ENCODE measurements around the gene INPP4B.

The INPP4B gene

GRCh38 chr4:142271832-142272231, 574.3 kb downstream of the INPP4B start:
- no peak for DNase-seq

- DNase-seq: no peak
Observed at GRCh38 chr4:142267101-142267500, 579.0 kb downstream of the INPP4B start.

GRCh38 chr4:142265946-142266345, 580.2 kb downstream of the INPP4B start:
- no peak for DNase-seq

GRCh38 chr4:142265536-142265935, 580.6 kb downstream of the INPP4B start:
- peak; percentile 20 for DNase-seq

GRCh38 chr4:142264961-142265360, 581.1 kb downstream of the INPP4B start:
- no peak for DNase-seq

- DNase-seq: no peak
Observed at GRCh38 chr4:142262956-142263355, 583.1 kb downstream of the INPP4B start.

GRCh38 chr4:142248946-142249345, 597.2 kb downstream of the INPP4B start:
- DNase-seq: no peak

- no peak for DNase-seq
Observed at GRCh38 chr4:142243255-142243654, 602.8 kb downstream of the INPP4B start.

- no peak for DNase-seq
Observed at GRCh38 chr4:142242156-142242555, 603.9 kb downstream of the INPP4B start.

GRCh38 chr4:142238589-142238988, 607.5 kb downstream of the INPP4B start:
- DNase-seq: no peak

GRCh38 chr4:142236268-142236667, 609.8 kb downstream of the INPP4B start:
- no peak for DNase-seq

- no peak for DNase-seq
Observed at GRCh38 chr4:142231787-142232186, 614.3 kb downstream of the INPP4B start.

GRCh38 chr4:142230991-142231390, 615.1 kb downstream of the INPP4B start:
- no peak for DNase-seq

- no peak for DNase-seq
Observed at GRCh38 chr4:142226014-142226413, 620.1 kb downstream of the INPP4B start.

GRCh38 chr4:142222127-142222526, 624.0 kb downstream of the INPP4B start:
- no peak for DNase-seq

- no peak for DNase-seq
Observed at GRCh38 chr4:142218726-142219125, 627.4 kb downstream of the INPP4B start.

- no peak for DNase-seq
Observed at GRCh38 chr4:142211444-142211843, 634.7 kb downstream of the INPP4B start.

- no peak for DNase-seq
Observed at GRCh38 chr4:142203505-142203904, 642.6 kb downstream of the INPP4B start.

- no peak for DNase-seq
Observed at GRCh38 chr4:142202404-142203332, 643.4 kb downstream of the INPP4B start.

- DNase-seq: no peak
Observed at GRCh38 chr4:142201041-142201440, 645.1 kb downstream of the INPP4B start.

- DNase-seq: no peak
Observed at GRCh38 chr4:142194905-142195304, 651.2 kb downstream of the INPP4B start.

- no peak for DNase-seq
Observed at GRCh38 chr4:142191901-142192300, 654.2 kb downstream of the INPP4B start.

GRCh38 chr4:142181021-142181420, 665.1 kb downstream of the INPP4B start:
- DNase-seq: no peak

GRCh38 chr4:142169216-142169615, 676.9 kb downstream of the INPP4B start:
- DNase-seq: no peak

GRCh38 chr4:142168181-142168580, 677.9 kb downstream of the INPP4B start:
- no peak for DNase-seq
